ENCODE results near the gene TAF4B.

DNA sequence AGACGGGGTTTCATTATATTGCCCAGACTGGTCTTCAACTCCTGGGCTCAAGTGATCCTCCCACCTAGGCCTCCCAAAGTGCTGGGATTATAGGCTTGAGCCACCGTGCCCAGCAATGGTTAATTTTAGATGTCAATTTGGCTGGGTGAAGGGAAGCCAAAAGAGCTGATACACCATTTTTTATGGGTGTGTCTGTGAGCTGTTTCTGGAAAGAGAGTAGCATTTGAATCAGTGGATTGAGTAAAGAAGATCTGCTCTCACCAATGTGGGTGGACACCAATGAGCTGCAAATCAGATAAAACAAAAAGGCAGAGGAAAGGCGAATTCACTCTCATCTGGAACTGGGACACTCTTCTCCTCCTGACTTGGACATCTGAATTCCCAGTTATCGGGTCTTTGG lies 16.1 kb upstream of the TAF4B start:
- TF ChIP-seq, protein P1, sequence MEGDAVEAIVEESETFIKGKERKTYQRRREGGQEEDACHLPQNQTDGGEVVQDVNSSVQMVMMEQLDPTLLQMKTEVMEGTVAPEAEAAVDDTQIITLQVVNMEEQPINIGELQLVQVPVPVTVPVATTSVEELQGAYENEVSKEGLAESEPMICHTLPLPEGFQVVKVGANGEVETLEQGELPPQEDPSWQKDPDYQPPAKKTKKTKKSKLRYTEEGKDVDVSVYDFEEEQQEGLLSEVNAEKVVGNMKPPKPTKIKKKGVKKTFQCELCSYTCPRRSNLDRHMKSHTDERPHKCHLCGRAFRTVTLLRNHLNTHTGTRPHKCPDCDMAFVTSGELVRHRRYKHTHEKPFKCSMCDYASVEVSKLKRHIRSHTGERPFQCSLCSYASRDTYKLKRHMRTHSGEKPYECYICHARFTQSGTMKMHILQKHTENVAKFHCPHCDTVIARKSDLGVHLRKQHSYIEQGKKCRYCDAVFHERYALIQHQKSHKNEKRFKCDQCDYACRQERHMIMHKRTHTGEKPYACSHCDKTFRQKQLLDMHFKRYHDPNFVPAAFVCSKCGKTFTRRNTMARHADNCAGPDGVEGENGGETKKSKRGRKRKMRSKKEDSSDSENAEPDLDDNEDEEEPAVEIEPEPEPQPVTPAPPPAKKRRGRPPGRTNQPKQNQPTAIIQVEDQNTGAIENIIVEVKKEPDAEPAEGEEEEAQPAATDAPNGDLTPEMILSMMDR (IDR thresholded peaks at IDR 0.05) = no peak
- no peak for TF ChIP-seq POLR2AphosphoS5 (IDR thresholded peaks at IDR 0.05)

Measured in transverse colon (tissue), 4 donors.